Sigmoid colon (tissue), 7 donors: ENCODE measurements around the gene FBXL13. TPM values are rescaled to one million over a fixed set of nuclear protein-coding genes. Genes with fewer than 3 reads are reported as not detected.
A peak's percentile ranks its signal among the peaks of the same experiment; 100 is the strongest.

ENCODE experiments used
- DNase-seq: peaks from one replicate; pipeline ENCODE4 v3.0.0-alpha.2; 2019
- H3K27ac ChIP-seq, 4 donors: fragments of 200-600 bp; sonication (generic); one replicate each; pipeline ENCODE4 v1.5.1; 2016 to 2019; ENCODE audit warnings: mild to moderate bottlenecking in 1 of 4
- H3K27me3 ChIP-seq, 3 donors: fragments of 200-600 bp; sonication (generic); one replicate each; pipeline ENCODE4 v1.5.1; 2019; ENCODE audit warnings: mild to moderate bottlenecking in 1 of 3
- H3K36me3 ChIP-seq, 4 donors: fragments of 200-600 bp; sonication (generic); one replicate each; pipeline ENCODE4 v1.5.1; 2016 to 2019
- H3K4me1 ChIP-seq, 4 donors: fragments of 200-600 bp; sonication (generic); one replicate each; pipeline ENCODE4 v1.5.1; 2017 to 2019
- H3K4me3 ChIP-seq, 4 donors: fragments of 200-600 bp; sonication (generic); one replicate each; pipeline ENCODE4 v1.5.1; 2017 to 2019; ENCODE audit warnings: mild to moderate bottlenecking in 2 of 4, moderate library complexity in 1 of 4
- H3K9me3 ChIP-seq, 4 donors: fragments of 200-600 bp in 3 of 4; sonication (generic) in 3 of 4; one replicate each; pipeline versions ENCODE4 v1.5.1 to v1.6.1; 2013 to 2019
- CTCF ChIP-seq, 4 experiments: fragments of 450-650 bp in 3 of 4; fragments of 200-600 bp in 1 of 4; IDR thresholded peaks; one replicate each; pipeline ENCODE4 v1.5.1; 2016 to 2019; ENCODE audit warnings: antibody characterized with exemption in 4 of 4, mild to moderate bottlenecking in 3 of 4, moderate library complexity in 2 of 4
- EP300 ChIP-seq, 4 donors: sonication (generic); formaldehyde crosslinking; IDR thresholded peaks; one replicate each; pipeline ENCODE4 v1.6.1; 2017; ENCODE audit warnings: antibody characterized with exemption in 4 of 4
- POLR2A ChIP-seq, 2 donors: fragments of 450-650 bp; IDR thresholded peaks; one replicate each; pipeline ENCODE4 v1.6.1; 2016; ENCODE audit warnings: antibody characterized with exemption in 2 of 2, mild to moderate bottlenecking in 2 of 2, moderate library complexity in 2 of 2
- POLR2AphosphoS5 ChIP-seq, 4 donors: sonication (generic); formaldehyde crosslinking; IDR thresholded peaks; one replicate each; pipeline ENCODE4 v1.6.1; 2017; ENCODE audit warnings: antibody characterized with exemption in 4 of 4
- WGBS, 2 donors: extraction: QIAGEN DNeasy Blood & Tissue Kit; methylation state at CpG; one replicate each; pipeline ENCODE4 v1.1.7; 2013; 5-methylcytosine and 5-hydroxymethylcytosine counted together
- intact Hi-C: fragments of 100-400 bp; cut with DNase I; formaldehyde crosslinking; loops from one replicate; pipeline ENCODE4 v1.15.1; 2023
- polyA plus RNA-seq, 3 donors: library from polyadenylated mRNA; stranded (reverse); fragments of 200-250 nt; gene quantifications; one replicate each; pipeline ENCODE4 v1.2.3, GENCODE V29; 2013
- total RNA-seq, 4 donors: library from RNA; depleted of rRNA; stranded (reverse); fragments of >200 nt; gene quantifications; one replicate each; pipeline ENCODE4 v1.1.0, GENCODE V29; 2016
- donor health status: healthy with polysubstance abuse.
- donor health status: Bipolar disorder and iron deficiency.
- donor health status: healthy.

The FBXL13 gene
- total and polyA plus RNA-seq, 7 donors = 0.38 to 3.3 (median 2.5) TPM; not detected in 2

GRCh38 chr7:102892631-102893278, 181.8 kb downstream of the FBXL13 start:
- Histone ChIP-seq H3K27me3 (no peaks in the 10 kb centered on the region), H3K4me1 (peaks cover 0 to 64% (median 44%) of the 10 kb centered on the region in 4 donors), H3K36me3 (no peaks in the 10 kb centered on the region), H3K27ac (peak overlapping the region in 2 of 4 donors; percentile 51 to 54), H3K4me3 (no peak overlapping the region), H3K9me3 (no peaks in the 10 kb centered on the region)
- no peak for DNase-seq
- TF ChIP-seq EP300 (IDR thresholded peaks at IDR 0.05) = no peak
- peak in 1 of 4 donors; percentile 15 for TF ChIP-seq POLR2AphosphoS5 (IDR thresholded peaks at IDR 0.05)
- intact Hi-C loops = no loop called here
- WGBS, 2 donors = 80 to 82% methylated on average over 1 of the region's 1 CpG

- peaks cover 0 to 56% (median 35%) of the 10 kb centered on the region in 4 donors for H3K4me1 ChIP-seq
- no peaks in the 10 kb centered on the region for H3K27me3 ChIP-seq
- H3K9me3 ChIP-seq = no peaks in the 10 kb centered on the region
- DNase-seq = peak; percentile 77
- intact Hi-C loops = no loop called here
- no peaks in the 10 kb centered on the region for H3K36me3 ChIP-seq
- TF ChIP-seq POLR2AphosphoS5 (IDR thresholded peaks at IDR 0.05) (peak in 3 of 4 donors; percentile 12 to 20 (median 15)), CTCF (IDR thresholded peaks at IDR 0.05) (no peak)
- peak overlapping the region in 3 of 4 donors; percentile 35 to 54 (median 51) for H3K27ac ChIP-seq
- no peak overlapping the region for H3K4me3 ChIP-seq
- 55 to 80% methylated on average over 1 of the region's 1 CpG for WGBS, 2 donors
Measured at GRCh38 chr7:102891693-102892261, 182.8 kb downstream of the FBXL13 start.

- Histone ChIP-seq H3K4me1 (peaks cover 0 to 50% (median 29%) of the 10 kb centered on the region in 4 donors), H3K27ac (peak overlapping the region in 3 of 4 donors; percentile 35 to 54 (median 51)), H3K36me3 (no peaks in the 10 kb centered on the region), H3K4me3 (no peak overlapping the region), H3K27me3 (no peaks in the 10 kb centered on the region), H3K9me3 (no peaks in the 10 kb centered on the region)
- DNase-seq = no peak
- intact Hi-C loops = no loop called here
- TF ChIP-seq CTCF (IDR thresholded peaks at IDR 0.05) (no peak), POLR2A (IDR thresholded peaks at IDR 0.05) (no peak), POLR2AphosphoS5 (IDR thresholded peaks at IDR 0.05) (no peak), EP300 (IDR thresholded peaks at IDR 0.05) (no peak)
- 73 to 79% methylated on average over 5 of the region's 5 CpGs for WGBS, 2 donors
Measured at GRCh38 chr7:102890971-102891692, 183.5 kb downstream of the FBXL13 start.

GRCh38 chr7:102890292-102890970, 184.2 kb downstream of the FBXL13 start:
- peaks cover 0 to 43% (median 24%) of the 10 kb centered on the region in 4 donors for H3K4me1 ChIP-seq
- 59 to 76% methylated on average over 2 of the region's 2 CpGs for WGBS, 2 donors
- H3K9me3 ChIP-seq = no peaks in the 10 kb centered on the region
- H3K4me3 ChIP-seq = no peak overlapping the region
- TF ChIP-seq CTCF (IDR thresholded peaks at IDR 0.05) (no peak), POLR2AphosphoS5 (IDR thresholded peaks at IDR 0.05) (no peak), EP300 (IDR thresholded peaks at IDR 0.05) (no peak), POLR2A (IDR thresholded peaks at IDR 0.05) (no peak)
- intact Hi-C loops = no loop called here
- no peaks in the 10 kb centered on the region for H3K36me3 ChIP-seq
- H3K27ac ChIP-seq = peak overlapping the region in 2 of 4 donors; percentile 51 to 54
- no peak for DNase-seq
- no peaks in the 10 kb centered on the region for H3K27me3 ChIP-seq
